ENCODE measurements around the gene CCL7. TPM values are rescaled to one million over a fixed set of nuclear protein-coding genes. Genes with fewer than 3 reads are reported as not detected.

The CCL7 gene
- total and polyA plus RNA-seq, 7 donors, result 0.05 to 2.7 (median 0.47) TPM; not detected in 3

DNA sequence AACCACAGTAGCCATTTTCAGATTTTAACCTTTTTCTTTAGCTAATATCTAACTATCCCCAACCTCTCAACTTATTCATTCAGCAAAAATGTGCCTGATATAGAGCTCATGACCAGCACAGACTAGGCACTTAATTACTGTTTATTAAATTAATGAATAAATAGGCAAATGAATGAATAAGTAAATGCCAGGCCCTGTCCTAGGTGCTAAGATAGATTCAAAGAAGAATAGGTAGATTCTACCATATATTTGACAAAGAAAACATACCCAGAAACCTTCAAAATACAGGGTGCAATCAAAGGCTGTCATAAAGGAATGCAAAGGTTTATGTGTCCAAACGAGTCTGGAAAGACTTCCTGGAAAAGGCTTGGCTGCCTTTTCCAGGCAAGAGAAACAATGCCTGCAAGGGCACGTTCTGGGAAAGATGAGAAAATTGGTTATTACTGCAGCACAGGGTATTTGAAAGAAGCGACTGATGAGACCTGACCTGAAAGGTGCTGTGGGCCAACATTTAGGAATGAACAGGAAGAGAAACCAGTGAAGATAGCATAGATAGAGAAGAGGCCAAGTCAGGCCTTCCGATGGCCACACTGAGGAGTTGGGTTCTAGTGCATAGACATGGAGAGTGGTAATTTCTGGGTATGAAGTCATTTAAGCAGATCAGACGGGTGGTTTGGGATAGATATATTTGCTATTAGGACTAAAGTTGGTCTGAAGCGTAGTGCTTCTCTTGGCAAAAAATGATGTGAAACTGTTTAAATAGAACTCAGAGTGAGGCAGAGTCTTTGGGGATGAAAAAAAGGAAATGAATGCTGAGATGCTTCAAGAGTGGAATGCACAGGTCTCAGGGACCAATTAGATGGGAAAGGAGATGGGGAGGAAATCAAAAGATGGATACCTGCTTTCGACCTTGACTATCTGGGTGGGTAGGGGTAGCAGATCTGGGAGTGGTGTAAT is 26.4 kb upstream of the CCL7 start:
- no peaks in the 10 kb centered on the region for H3K36me3 ChIP-seq (ENCODE audit: insufficient read depth in 1 of 2, low read depth in 1 of 2)
- H3K4me1 ChIP-seq, result peaks cover 18% of the 10 kb centered on the region
- DNase-seq (no peak), ATAC-seq (no peak)
- intact Hi-C loops (cut with DNase I), result no loop called here
- H3K27me3 ChIP-seq (ENCODE audit: insufficient read depth in 3 of 3, low read length in 2 of 3), result no peaks in the 10 kb centered on the region
- TF ChIP-seq, protein P1, sequence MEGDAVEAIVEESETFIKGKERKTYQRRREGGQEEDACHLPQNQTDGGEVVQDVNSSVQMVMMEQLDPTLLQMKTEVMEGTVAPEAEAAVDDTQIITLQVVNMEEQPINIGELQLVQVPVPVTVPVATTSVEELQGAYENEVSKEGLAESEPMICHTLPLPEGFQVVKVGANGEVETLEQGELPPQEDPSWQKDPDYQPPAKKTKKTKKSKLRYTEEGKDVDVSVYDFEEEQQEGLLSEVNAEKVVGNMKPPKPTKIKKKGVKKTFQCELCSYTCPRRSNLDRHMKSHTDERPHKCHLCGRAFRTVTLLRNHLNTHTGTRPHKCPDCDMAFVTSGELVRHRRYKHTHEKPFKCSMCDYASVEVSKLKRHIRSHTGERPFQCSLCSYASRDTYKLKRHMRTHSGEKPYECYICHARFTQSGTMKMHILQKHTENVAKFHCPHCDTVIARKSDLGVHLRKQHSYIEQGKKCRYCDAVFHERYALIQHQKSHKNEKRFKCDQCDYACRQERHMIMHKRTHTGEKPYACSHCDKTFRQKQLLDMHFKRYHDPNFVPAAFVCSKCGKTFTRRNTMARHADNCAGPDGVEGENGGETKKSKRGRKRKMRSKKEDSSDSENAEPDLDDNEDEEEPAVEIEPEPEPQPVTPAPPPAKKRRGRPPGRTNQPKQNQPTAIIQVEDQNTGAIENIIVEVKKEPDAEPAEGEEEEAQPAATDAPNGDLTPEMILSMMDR (IDR thresholded peaks at IDR 0.05), result no peak
- WGBS, 3 donors, result 65 to 76% (median 72%) methylated on average over 7 of the region's 7 CpGs
- H3K27ac ChIP-seq, result peak overlapping the region; percentile 36
- no peaks in the 10 kb centered on the region for H3K9me3 ChIP-seq
- H3K4me3 ChIP-seq, result no peak overlapping the region

DNA sequence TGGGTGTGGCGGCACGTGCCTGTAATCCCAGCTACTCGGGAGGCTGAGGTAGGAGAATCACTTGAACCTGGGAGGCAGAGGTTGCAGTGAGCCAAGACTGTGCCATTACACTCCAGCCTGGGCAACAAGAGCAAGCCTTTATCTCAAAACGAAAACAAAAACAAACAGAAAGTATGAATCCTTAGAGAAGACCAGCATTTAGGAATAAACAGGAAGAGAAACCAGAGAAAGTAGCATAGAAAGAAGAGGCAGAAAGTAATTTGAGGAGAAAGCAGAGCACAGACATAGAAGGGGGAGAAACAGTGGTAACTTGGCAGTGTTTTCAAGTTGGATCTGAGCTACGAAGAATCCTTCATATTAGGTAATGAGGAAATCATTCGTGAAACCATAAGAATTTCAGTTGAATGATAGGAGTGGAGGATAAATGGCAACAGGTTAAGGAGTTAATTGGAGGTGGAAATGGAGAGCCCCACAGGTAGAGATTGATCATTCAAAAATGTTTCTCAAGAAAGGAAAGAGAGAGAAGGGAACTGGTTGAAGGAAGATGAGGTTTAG is 24.6 kb upstream of the CCL7 start:
- Histone ChIP-seq H3K36me3 (ENCODE audit: insufficient read depth in 1 of 2, low read depth in 1 of 2) (no peaks in the 10 kb centered on the region), H3K4me1 (peaks cover 18% of the 10 kb centered on the region), H3K27me3 (ENCODE audit: insufficient read depth in 3 of 3, low read length in 2 of 3) (no peaks in the 10 kb centered on the region), H3K9me3 (no peaks in the 10 kb centered on the region), H3K4me3 (no peak overlapping the region), H3K27ac (no peak overlapping the region)
- TF ChIP-seq, protein P1 (IDR thresholded peaks at IDR 0.05), result no peak
- DNase-seq, result no peak
- intact Hi-C loops (cut with DNase I), result no loop called here
- WGBS, 3 donors, result 58 to 69% (median 58%) methylated on average over 6 of the region's 6 CpGs
- ATAC-seq, result no peak

GRCh38 chr17:34246446-34246845 is 23.6 kb upstream of the CCL7 start:
- H3K27ac ChIP-seq, result no peak overlapping the region
- 85 to 100% (median 89%) methylated on average over 1 of the region's 1 CpG for WGBS, 3 donors
- intact Hi-C loops (cut with DNase I), result no loop called here
- no peaks in the 10 kb centered on the region for H3K27me3 ChIP-seq (ENCODE audit: insufficient read depth in 3 of 3, low read length in 2 of 3)
- DNase-seq (no peak), ATAC-seq (no peak)
- TF ChIP-seq, protein P1 (IDR thresholded peaks at IDR 0.05), result no peak
- H3K4me3 ChIP-seq, result no peak overlapping the region
- peaks cover 18% of the 10 kb centered on the region for H3K4me1 ChIP-seq
- H3K36me3 ChIP-seq (ENCODE audit: insufficient read depth in 1 of 2, low read depth in 1 of 2), result no peaks in the 10 kb centered on the region
- no peaks in the 10 kb centered on the region for H3K9me3 ChIP-seq

- DNase-seq (no peak), ATAC-seq (no peak)
- H3K36me3 ChIP-seq (ENCODE audit: insufficient read depth in 1 of 2, low read depth in 1 of 2), result no peaks in the 10 kb centered on the region
- no peak overlapping the region for H3K27ac ChIP-seq
- intact Hi-C loops (cut with DNase I), result no loop called here
- peaks cover 18% of the 10 kb centered on the region for H3K4me1 ChIP-seq
- TF ChIP-seq, protein P1 (IDR thresholded peaks at IDR 0.05), result no peak
- H3K27me3 ChIP-seq (ENCODE audit: insufficient read depth in 3 of 3, low read length in 2 of 3), result no peaks in the 10 kb centered on the region
- no peaks in the 10 kb centered on the region for H3K9me3 ChIP-seq
- H3K4me3 ChIP-seq, result no peak overlapping the region
- WGBS, 3 donors, result 93 to 95% (median 94%) methylated on average over 3 of the region's 3 CpGs
Observed at GRCh38 chr17:34246881-34247280, 23.1 kb upstream of the CCL7 start.

All from psoas muscle (tissue), 8 donors.